GM19468 (cell line): ENCODE measurements around the gene MASP2.
A peak's percentile ranks its signal among the peaks of the same experiment; 100 is the strongest.
"Not testable (repeated sequence)": the region's sequence is repeated elsewhere in the genome, so short reads cannot be mapped to it uniquely, and the experiment has no call there.

Experiments used
- ATAC-seq: cut with Tn5 transposase; IDR thresholded peaks from one replicate; pipeline ENCODE4 v1.9.1; 2021; ENCODE audit warnings: mild to moderate bottlenecking, moderate library complexity, moderate number of reproducible peaks; ENCODE audit not compliant: unreplicated experiment; ENCODE audit errors: extremely low read depth

The MASP2 gene

DNA sequence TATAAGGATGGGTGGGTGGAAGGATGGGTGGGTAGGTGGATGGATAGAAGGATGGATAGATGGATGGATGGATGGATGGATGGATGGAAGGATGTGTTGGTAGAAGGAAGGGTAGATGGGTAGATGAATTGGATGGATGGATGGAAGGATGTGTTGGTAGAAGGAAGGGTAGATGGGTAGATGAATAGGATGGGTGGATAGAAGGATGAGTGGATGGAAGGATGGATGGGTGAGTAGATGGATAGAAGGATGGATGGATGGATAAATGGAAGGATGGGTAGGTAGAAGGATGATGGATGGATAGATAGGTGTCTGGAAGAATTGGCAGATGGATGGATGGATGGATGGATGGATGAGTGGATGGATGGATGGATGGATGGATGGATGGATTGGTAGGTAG lies 6.0 kb downstream of the MASP2 start:
- ATAC-seq, result no peak

DNA sequence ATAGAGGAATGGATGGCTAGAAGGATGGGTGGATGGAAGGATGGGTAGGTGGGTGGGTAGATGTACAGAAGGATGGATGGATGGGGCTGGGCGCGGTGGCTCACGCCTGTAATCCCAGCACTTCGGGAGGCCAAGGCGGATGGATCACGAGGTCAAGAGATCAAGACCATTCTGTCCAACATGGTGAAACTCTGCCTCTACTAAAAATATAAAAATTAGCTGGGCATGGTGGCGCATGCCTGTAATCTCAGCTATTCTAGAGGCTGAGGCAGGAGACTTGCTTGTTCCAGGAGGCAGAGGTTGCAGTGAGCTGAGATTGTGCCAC lies 7.0 kb downstream of the MASP2 start:
- ATAC-seq, result not testable (repeated sequence)

DNA sequence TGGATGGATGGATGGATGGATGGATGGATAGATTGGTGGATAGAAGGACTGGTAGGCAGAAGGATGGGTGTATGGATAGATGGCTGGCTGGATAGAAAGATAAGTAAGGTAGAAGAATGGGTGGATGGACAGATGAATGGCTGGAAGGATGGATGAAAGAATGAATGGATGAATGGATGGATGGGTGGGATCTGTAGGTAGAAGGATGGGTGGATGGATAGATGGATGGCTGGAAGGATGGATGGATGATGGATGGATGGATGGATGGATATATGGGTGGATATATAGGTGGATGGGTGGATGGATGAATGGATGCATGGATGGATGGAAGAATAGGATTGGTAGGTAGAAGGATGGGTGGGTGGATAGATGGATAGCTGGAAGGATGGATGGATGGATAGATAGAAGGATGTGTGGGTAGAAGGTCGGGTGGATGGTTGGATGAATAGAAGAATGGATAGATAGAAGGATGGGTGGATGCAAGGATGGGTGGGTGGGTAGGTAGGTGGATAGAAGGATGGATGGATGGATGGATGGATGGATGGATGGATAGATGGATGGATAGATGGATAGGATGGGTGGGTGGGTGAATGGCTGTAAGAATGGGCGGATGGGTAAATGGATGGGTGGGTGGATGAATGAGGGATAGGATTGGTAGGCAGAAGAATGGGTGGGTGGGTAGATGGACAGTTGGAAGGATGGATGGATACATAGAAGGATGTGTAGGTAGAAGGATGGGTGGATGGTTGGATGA lies 7.5 kb downstream of the MASP2 start:
- no peak for ATAC-seq

- no peak for ATAC-seq
These were observed 9.3 kb downstream of the MASP2 start for GRCh38 chr1:11037740-11038182.

- not testable (repeated sequence) for ATAC-seq
These were observed 9.9 kb downstream of the MASP2 start for GRCh38 chr1:11037019-11037739.

- ATAC-seq, result no peak
These were observed 15.3 kb downstream of the MASP2 start for GRCh38 chr1:11031624-11032262.

GRCh38 chr1:11030865-11031264 lies 16.2 kb downstream of the MASP2 start:
- no peak for ATAC-seq

- ATAC-seq, result no peak
These were observed 19.0 kb downstream of the MASP2 start for GRCh38 chr1:11028018-11028417.

GRCh38 chr1:11027316-11027715 lies 19.7 kb downstream of the MASP2 start:
- no peak for ATAC-seq

- no peak for ATAC-seq
These were observed 20.1 kb downstream of the MASP2 start for GRCh38 chr1:11026903-11027302.

DNA sequence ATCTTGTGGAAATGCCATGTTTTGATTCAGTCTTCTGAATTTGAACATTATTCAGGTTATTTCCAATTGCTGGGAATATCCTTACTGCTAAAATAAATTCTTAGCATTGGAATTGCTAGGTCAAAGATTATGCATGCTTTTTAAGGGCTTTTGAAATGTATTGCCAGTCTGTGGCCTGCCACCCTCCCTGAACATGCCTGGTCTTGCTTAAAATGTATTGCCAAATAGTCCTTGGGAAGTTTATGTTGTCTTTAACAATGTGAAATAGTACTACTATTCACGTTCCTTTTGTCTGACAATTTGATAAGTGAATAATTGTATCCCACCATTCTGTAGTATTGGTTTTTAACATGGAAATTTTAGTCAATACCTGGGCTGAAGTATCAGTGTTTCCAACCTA lies 21.0 kb downstream of the MASP2 start:
- ATAC-seq, result no peak

- no peak for ATAC-seq
These were observed 21.4 kb downstream of the MASP2 start for GRCh38 chr1:11025618-11026017.

- ATAC-seq, result no peak
These were observed 22.2 kb downstream of the MASP2 start for GRCh38 chr1:11024874-11025203.

- no peak for ATAC-seq
These were observed 22.7 kb downstream of the MASP2 start for GRCh38 chr1:11024154-11024873.

GRCh38 chr1:11023201-11023600 lies 23.8 kb downstream of the MASP2 start:
- no peak for ATAC-seq

GRCh38 chr1:11019971-11020370 lies 27.1 kb downstream of the MASP2 start:
- no peak for ATAC-seq

DNA sequence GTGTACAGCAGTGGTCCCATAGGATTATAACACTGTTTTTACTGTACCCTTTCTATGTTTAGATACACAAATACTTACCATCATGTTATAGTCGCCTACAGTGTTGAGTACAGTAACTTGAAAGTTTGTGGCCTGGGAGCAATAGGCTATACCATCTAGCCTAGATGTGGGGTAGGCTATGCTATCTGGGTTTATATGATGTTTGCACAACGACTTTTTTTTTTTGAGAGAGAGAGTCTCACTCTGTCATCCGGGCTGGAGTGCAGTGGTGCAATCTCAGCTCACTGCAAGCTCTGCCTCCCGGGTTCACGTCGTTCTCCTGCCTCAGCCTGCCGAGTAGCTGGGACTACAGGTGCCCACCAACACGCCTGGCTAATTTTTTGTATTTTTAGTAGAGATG lies 27.7 kb downstream of the MASP2 start:
- not testable (repeated sequence) for ATAC-seq

- no peak for ATAC-seq
These were observed 33.9 kb downstream of the MASP2 start for GRCh38 chr1:11013160-11013531.

GRCh38 chr1:11012260-11013159 lies 34.5 kb downstream of the MASP2 start, which contains the start of gene TARDBP:
Gene TARDBP (plus strand): TSS chr1:11012654. CDS start chr1:11013728, 1,074 bp downstream.
- peak; percentile 42 for ATAC-seq

GRCh38 chr1:11000526-11000925 lies 46.5 kb downstream of the MASP2 start:
- ATAC-seq, result no peak
